GM18951 (cell line): ENCODE results near the gene BRSK1.
A peak's percentile ranks its signal among the peaks of the same experiment; 100 is the strongest.
"Not testable (repeated sequence)": the region's sequence is repeated elsewhere in the genome, so short reads cannot be mapped to it uniquely, and the experiment has no call there.

Experiments
- POLR2A ChIP-seq: IDR thresholded peaks from 4 replicates; pipeline ENCODE4 v1.6.1; 2011; ENCODE audit warnings: mild to moderate bottlenecking; ENCODE audit not compliant: insufficient read length, insufficient read depth; ENCODE audit errors: extremely low read depth
- in situ Hi-C: fragments of 300-500 bp; cut with MboI; formaldehyde crosslinking; loops from one replicate; pipeline ENCODE4 v1.12.0; 2022; ENCODE audit warnings: low sequenced_read_pairs, mixed read lengths, inconsistent platforms; ENCODE audit not compliant: unreplicated experiment

The BRSK1 gene

GRCh38 chr19:55321466-55322137 is 37.8 kb downstream of the BRSK1 start:
- no peak for TF ChIP-seq POLR2A
- in situ Hi-C loops: no loop called here

- TF ChIP-seq POLR2A: no peak
- in situ Hi-C loops: no loop called here
Observed at GRCh38 chr19:55322204-55322885, 38.5 kb downstream of the BRSK1 start.

- TF ChIP-seq POLR2A: no peak
- in situ Hi-C loops: no loop called here
Observed at GRCh38 chr19:55324662-55325061, 40.9 kb downstream of the BRSK1 start.

GRCh38 chr19:55325172-55325571 is 41.4 kb downstream of the BRSK1 start, which contains the start of gene TMEM150B:
Gene TMEM150B, minus strand, starts transcription at chr19:55325341. Its CDS starts 4,305 bp downstream, at chr19:55321036.
- TF ChIP-seq POLR2A: no peak
- in situ Hi-C loops: no loop called here

GRCh38 chr19:55328774-55329318 is 45.0 kb downstream of the BRSK1 start:
- in situ Hi-C loops: not testable (repeated sequence)

GRCh38 chr19:55329791-55330190 is 46.0 kb downstream of the BRSK1 start:
- in situ Hi-C loops: not testable (repeated sequence)

- no peak for TF ChIP-seq POLR2A
- in situ Hi-C loops: no loop called here
Observed at GRCh38 chr19:55333870-55334269, 50.1 kb downstream of the BRSK1 start.

- in situ Hi-C loops: no loop called here
- no peak for TF ChIP-seq POLR2A
Observed at GRCh38 chr19:55336101-55336500, 52.3 kb downstream of the BRSK1 start.

- in situ Hi-C loops: no loop called here
- TF ChIP-seq POLR2A: no peak
Observed at GRCh38 chr19:55339105-55339888, 55.5 kb downstream of the BRSK1 start, which contains the start of gene KMT5C. Gene KMT5C, plus strand, starts transcription at chr19:55339876. Its CDS starts 2,061 bp downstream, at chr19:55341937.

- TF ChIP-seq POLR2A: peak; percentile 72
- in situ Hi-C loops: no loop called here
Observed at GRCh38 chr19:55339889-55340783, 56.3 kb downstream of the BRSK1 start.

- in situ Hi-C loops: no loop called here
- no peak for TF ChIP-seq POLR2A
Observed at GRCh38 chr19:55340784-55341147, 57.0 kb downstream of the BRSK1 start.

- in situ Hi-C loops: no loop called here
- TF ChIP-seq POLR2A: no peak
Observed at GRCh38 chr19:55341171-55341588, 57.4 kb downstream of the BRSK1 start.
